ENCODE results near the gene CALN1.

The CALN1 gene

DNA sequence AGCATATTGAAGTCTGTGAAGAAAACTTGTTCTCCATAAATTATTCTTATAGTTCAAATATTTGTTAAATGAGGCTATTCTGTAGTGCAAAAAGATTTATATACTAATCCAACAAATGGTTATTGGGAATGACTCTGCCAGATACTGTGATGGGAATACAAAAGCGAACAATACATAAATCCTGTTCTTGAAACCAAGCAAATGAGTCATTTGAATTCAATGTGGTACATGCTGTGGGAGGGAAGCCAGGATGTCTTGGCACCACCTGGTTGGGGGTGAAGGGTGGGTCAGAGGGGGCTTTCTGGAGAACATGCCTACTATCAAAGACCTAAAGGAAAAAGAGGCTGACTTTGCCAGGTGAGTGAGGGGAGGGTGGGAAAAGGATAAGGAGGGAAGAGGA lies 594.2 kb downstream of the CALN1 start:
- no peaks in the 10 kb centered on the region for H3K36me3 ChIP-seq (ENCODE audit: control insufficient read depth, insufficient read depth, low read length)
- no peak overlapping the region for H2AFZ ChIP-seq
- no peaks in the 10 kb centered on the region for H3K4me1 ChIP-seq
- no peak overlapping the region for H3K9ac ChIP-seq
- no peaks in the 10 kb centered on the region for H3K9me3 ChIP-seq (ENCODE audit: control insufficient read depth, low read length)
- H3K4me2 ChIP-seq (ENCODE audit: low read length) = no peak overlapping the region
- H3K27me3 ChIP-seq (ENCODE audit: control insufficient read depth, insufficient read depth, low read length) = no peaks in the 10 kb centered on the region
- no peak overlapping the region for H3K4me3 ChIP-seq (ENCODE audit: low read depth, low read length)
- no peaks in the 10 kb centered on the region for H3K79me2 ChIP-seq
- TF ChIP-seq, protein P1, sequence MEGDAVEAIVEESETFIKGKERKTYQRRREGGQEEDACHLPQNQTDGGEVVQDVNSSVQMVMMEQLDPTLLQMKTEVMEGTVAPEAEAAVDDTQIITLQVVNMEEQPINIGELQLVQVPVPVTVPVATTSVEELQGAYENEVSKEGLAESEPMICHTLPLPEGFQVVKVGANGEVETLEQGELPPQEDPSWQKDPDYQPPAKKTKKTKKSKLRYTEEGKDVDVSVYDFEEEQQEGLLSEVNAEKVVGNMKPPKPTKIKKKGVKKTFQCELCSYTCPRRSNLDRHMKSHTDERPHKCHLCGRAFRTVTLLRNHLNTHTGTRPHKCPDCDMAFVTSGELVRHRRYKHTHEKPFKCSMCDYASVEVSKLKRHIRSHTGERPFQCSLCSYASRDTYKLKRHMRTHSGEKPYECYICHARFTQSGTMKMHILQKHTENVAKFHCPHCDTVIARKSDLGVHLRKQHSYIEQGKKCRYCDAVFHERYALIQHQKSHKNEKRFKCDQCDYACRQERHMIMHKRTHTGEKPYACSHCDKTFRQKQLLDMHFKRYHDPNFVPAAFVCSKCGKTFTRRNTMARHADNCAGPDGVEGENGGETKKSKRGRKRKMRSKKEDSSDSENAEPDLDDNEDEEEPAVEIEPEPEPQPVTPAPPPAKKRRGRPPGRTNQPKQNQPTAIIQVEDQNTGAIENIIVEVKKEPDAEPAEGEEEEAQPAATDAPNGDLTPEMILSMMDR (IDR thresholded peaks at IDR 0.05) = no peak
- H3K27ac ChIP-seq = no peak overlapping the region

DNA sequence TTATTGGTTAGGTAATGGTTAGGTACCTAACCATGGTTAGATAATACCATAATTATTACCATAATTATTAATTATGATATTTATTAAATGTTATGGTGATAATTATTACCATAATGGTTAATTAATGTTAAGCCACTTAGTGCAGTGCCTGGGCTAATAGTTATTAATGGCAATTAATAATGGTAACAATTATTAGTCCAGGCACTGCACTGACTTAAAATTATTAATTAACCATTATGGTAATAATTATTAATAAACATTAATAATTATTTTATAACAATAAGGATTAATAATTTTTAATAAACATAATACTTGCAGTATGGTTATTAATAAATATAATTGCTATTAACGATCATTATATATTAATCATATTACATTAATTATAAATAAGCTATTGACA lies 604.0 kb downstream of the CALN1 start:
- Histone ChIP-seq H3K36me3 (ENCODE audit: control insufficient read depth, insufficient read depth, low read length) (no peaks in the 10 kb centered on the region), H3K27me3 (ENCODE audit: control insufficient read depth, insufficient read depth, low read length) (no peaks in the 10 kb centered on the region), H3K4me1 (no peaks in the 10 kb centered on the region), H2AFZ (no peak overlapping the region), H3K79me2 (no peaks in the 10 kb centered on the region), H3K4me3 (ENCODE audit: low read depth, low read length) (no peak overlapping the region), H3K27ac (no peak overlapping the region), H3K4me2 (ENCODE audit: low read length) (no peak overlapping the region), H3K9ac (no peak overlapping the region), H3K9me3 (ENCODE audit: control insufficient read depth, low read length) (no peaks in the 10 kb centered on the region)
- TF ChIP-seq, protein P1 (IDR thresholded peaks at IDR 0.05) = no peak

DNA sequence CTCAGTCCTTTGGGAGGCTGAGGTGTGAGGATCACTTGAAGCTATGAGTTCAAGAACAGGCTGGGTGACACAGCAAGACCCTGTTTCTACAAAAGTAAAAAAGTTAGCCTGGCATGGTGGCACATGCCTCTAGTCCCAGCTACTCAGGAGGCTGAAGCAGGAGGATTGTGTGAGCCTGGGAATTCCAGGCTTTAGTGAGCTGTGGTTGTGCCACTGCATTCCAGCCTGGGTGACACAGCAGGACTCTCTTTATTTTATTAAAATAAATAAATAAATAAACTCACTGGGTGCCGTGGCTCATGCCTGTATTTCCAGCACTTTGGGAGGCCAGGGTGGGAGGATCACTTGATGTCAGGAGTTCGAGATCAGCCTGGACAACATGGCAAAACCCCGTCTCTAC lies 607.9 kb downstream of the CALN1 start:
- Histone ChIP-seq H3K36me3 (ENCODE audit: control insufficient read depth, insufficient read depth, low read length) (no peaks in the 10 kb centered on the region), H3K79me2 (no peaks in the 10 kb centered on the region), H3K9me3 (ENCODE audit: control insufficient read depth, low read length) (no peaks in the 10 kb centered on the region), H3K4me3 (ENCODE audit: low read depth, low read length) (no peak overlapping the region), H3K27ac (no peak overlapping the region), H3K27me3 (ENCODE audit: control insufficient read depth, insufficient read depth, low read length) (no peaks in the 10 kb centered on the region), H3K4me2 (ENCODE audit: low read length) (no peak overlapping the region), H3K9ac (no peak overlapping the region), H3K4me1 (no peaks in the 10 kb centered on the region), H2AFZ (no peak overlapping the region)
- TF ChIP-seq, protein P1 (IDR thresholded peaks at IDR 0.05) = no peak

DNA sequence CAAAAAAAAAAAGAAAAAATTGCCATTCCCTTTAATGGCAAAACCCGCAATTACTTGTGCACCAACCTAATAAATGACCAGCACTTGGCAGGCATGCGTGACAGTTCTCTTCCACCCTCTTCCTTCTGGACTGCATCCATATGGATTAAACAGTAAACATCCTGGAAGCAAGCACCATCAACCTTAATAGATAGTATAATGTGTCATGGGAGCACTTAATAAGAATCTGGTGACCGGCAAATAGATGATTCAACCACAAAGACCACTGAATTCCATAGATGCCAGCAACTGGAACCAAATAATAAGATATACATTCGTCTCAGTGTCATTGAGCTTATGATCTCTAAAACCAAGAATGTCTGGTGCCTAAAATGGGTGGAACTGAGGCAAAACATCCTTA lies 610.2 kb downstream of the CALN1 start:
- H3K36me3 ChIP-seq (ENCODE audit: control insufficient read depth, insufficient read depth, low read length) = no peaks in the 10 kb centered on the region
- H3K9ac ChIP-seq = no peak overlapping the region
- no peaks in the 10 kb centered on the region for H3K79me2 ChIP-seq
- H3K4me2 ChIP-seq (ENCODE audit: low read length) = no peak overlapping the region
- H3K27me3 ChIP-seq (ENCODE audit: control insufficient read depth, insufficient read depth, low read length) = no peaks in the 10 kb centered on the region
- no peaks in the 10 kb centered on the region for H3K9me3 ChIP-seq (ENCODE audit: control insufficient read depth, low read length)
- no peak overlapping the region for H2AFZ ChIP-seq
- H3K27ac ChIP-seq = no peak overlapping the region
- no peak overlapping the region for H3K4me3 ChIP-seq (ENCODE audit: low read depth, low read length)
- H3K4me1 ChIP-seq = no peaks in the 10 kb centered on the region
- TF ChIP-seq, protein P1 (IDR thresholded peaks at IDR 0.05) = no peak

DNA sequence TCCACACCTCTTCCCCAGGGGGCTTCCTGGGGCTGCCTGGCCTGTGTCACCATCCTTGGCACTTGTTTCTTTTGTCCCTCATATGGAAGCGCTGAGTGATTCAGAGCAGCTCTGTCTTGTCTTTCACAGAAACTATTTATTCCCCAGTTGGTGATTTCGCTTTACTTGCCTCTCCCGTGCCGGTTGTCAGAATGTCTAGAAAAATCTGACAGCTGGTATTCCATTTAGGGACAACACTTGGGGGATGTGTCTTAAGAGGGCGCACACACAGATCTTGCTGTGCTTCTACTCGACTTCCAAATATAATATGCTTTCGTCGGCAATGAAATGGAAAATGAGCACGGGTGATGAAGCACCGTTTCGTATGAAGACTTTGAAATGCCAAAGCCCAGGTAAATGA lies 611.8 kb downstream of the CALN1 start:
- TF ChIP-seq, protein P1 (IDR thresholded peaks at IDR 0.05) = no peak
- no peak overlapping the region for H3K27ac ChIP-seq

More for the DNA sequence above, 611.8 kb downstream of the CALN1 start:
- Histone ChIP-seq H3K27me3 (ENCODE audit: control insufficient read depth, insufficient read depth, low read length) (no peaks in the 10 kb centered on the region), H3K4me2 (ENCODE audit: low read length) (no peak overlapping the region), H3K9me3 (ENCODE audit: control insufficient read depth, low read length) (no peaks in the 10 kb centered on the region), H3K36me3 (ENCODE audit: control insufficient read depth, insufficient read depth, low read length) (no peaks in the 10 kb centered on the region), H3K4me1 (no peaks in the 10 kb centered on the region), H2AFZ (no peak overlapping the region), H3K4me3 (ENCODE audit: low read depth, low read length) (no peak overlapping the region), H3K79me2 (no peaks in the 10 kb centered on the region), H3K9ac (no peak overlapping the region)

Data from parathyroid adenoma (tissue), 2 donors.